Measurements from ENCODE around the gene PFN1.

- TF ChIP-seq EZH2 (IDR thresholded peaks at IDR 0.05; ENCODE audit: insufficient read depth, low read length) (no peak), CTCF (IDR thresholded peaks at IDR 0.05; ENCODE audit: insufficient read depth, low read depth, low read length) (no peak)
These were observed 20.8 kb upstream of the PFN1 start for GRCh38 chr17:4969047-4969550.
